Measurements from ENCODE around the gene FIBCD1.

FIBCD1 gene

GRCh38 chr9:130935648-130936271 is 3.3 kb downstream of the FIBCD1 start:
- DNase-seq (ENCODE audit: low read depth) = no peak

- no peak for DNase-seq (ENCODE audit: low read depth)
Observed at GRCh38 chr9:130934702-130935647, 4.1 kb downstream of the FIBCD1 start.

GRCh38 chr9:130934246-130934645 is 4.8 kb downstream of the FIBCD1 start:
- DNase-seq (ENCODE audit: low read depth) = no peak

GRCh38 chr9:130933114-130934046 is 5.7 kb downstream of the FIBCD1 start:
- no peak for DNase-seq (ENCODE audit: low read depth)

- DNase-seq (ENCODE audit: low read depth) = no peak
Observed at GRCh38 chr9:130932255-130933079, 6.6 kb downstream of the FIBCD1 start.

GRCh38 chr9:130931508-130932254 is 7.4 kb downstream of the FIBCD1 start:
- DNase-seq (ENCODE audit: low read depth) = no peak

- DNase-seq (ENCODE audit: low read depth) = no peak
Observed at GRCh38 chr9:130930804-130931349, 8.2 kb downstream of the FIBCD1 start.

GRCh38 chr9:130930132-130930803 is 8.8 kb downstream of the FIBCD1 start:
- DNase-seq (ENCODE audit: low read depth) = no peak

GRCh38 chr9:130929571-130930038 is 9.4 kb downstream of the FIBCD1 start:
- DNase-seq (ENCODE audit: low read depth) = no peak

GRCh38 chr9:130927995-130928900 is 10.8 kb downstream of the FIBCD1 start:
- no peak for DNase-seq (ENCODE audit: low read depth)

GRCh38 chr9:130927338-130927737 is 11.7 kb downstream of the FIBCD1 start:
- DNase-seq (ENCODE audit: low read depth) = no peak

GRCh38 chr9:130925050-130925678 is 13.9 kb downstream of the FIBCD1 start:
- DNase-seq (ENCODE audit: low read depth) = no peak

GRCh38 chr9:130924448-130924788 is 14.6 kb downstream of the FIBCD1 start:
- no peak for DNase-seq (ENCODE audit: low read depth)

- no peak for DNase-seq (ENCODE audit: low read depth)
Observed at GRCh38 chr9:130923611-130924447, 15.2 kb downstream of the FIBCD1 start.

- DNase-seq (ENCODE audit: low read depth) = no peak
Observed at GRCh38 chr9:130922893-130923610, 16.0 kb downstream of the FIBCD1 start.
